ENCODE results near the gene BASP1. TPM values are rescaled to one million over a fixed set of nuclear protein-coding genes. Genes with fewer than 3 reads are reported as not detected.
"Not testable (repeated sequence)": the region's sequence is repeated elsewhere in the genome, so short reads cannot be mapped to it uniquely, and the experiment has no call there.

Gene BASP1
- total RNA-seq, 1 donor from 2014 or later, result 76.4 TPM

DNA sequence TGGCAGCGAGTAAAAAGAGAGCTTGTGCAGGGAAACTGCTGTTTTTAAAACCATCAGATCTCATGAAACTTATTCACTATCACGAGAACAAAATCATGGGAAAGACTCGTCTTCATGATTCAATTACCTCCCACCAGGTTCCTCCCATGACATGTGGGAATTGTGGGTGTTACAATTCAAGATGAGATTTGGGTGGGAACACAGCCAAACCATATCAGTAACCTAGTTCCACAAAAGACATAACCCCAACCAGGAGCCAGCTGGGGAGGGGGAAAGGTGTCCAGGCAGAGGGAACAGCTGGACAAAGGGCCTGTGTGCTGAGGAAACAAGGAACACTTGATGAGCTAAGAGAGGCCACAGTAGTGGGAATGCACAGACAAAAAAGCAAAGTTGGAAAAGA lies 71.1 kb downstream of the BASP1 start:
- DNase-seq (ENCODE audit: low read depth, low spot score), result no peak

DNA sequence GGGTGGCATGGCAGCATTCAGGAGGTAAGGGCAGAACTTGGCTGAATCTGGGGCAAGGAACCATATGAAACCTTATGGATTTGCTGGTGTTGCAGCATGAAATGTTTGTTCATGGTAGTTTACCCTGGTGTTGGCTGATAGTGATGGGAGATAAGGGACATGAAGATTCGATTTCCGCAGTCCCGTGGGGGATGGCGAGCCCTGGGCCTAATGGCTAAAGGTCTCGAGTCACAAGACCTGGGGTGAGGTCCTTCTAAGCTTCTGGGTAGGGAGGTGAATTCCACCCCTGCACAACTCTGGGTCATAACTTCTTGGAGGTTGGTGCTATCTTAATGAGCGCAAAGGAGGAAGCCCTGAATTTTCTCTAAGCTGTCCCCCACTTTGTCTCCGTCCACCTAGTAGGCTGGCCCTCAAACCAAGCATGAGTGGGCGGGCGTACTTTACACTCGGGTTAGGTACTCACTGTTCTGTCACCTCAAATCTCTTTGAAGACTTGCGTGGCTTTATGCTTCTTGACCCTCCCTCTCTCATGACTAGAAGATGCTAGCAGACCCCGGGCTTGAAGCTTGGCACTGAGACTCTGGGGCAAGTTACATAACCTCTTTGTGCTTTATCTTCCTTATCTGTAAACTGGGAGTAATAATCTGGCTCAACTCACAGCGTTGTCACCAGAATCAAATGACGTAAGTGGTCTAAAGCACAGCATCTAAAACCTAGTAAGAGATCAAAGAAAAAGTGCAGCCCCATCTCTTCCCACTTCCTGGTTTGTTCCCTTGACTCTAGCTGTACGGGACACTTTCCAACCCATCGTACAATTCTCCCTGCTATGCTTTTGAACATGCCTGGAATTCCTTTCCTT lies 72.5 kb downstream of the BASP1 start:
- DNase-seq (ENCODE audit: low read depth, low spot score), result no peak

DNA sequence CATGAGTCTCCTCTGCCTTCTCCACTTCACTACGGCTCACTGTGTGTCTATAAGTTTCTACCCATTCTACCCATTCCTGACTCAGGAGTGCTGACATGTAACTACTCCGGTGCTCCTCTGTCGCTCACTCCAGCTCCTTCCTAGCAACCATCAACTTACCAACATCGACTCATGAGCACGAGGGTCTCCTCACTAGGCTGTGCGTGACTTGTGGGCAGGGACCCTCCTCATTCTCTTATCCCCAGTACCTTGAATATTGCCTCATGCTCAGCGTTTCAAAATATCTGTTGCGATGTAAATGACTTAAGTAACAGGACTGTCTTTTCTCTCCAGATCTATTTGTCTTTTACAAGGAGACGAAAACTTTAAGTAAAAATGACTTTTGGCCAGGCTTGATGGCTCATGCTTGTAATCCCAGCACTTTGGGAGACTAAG lies 73.1 kb downstream of the BASP1 start:
- no peak for DNase-seq (ENCODE audit: low read depth, low spot score)

DNA sequence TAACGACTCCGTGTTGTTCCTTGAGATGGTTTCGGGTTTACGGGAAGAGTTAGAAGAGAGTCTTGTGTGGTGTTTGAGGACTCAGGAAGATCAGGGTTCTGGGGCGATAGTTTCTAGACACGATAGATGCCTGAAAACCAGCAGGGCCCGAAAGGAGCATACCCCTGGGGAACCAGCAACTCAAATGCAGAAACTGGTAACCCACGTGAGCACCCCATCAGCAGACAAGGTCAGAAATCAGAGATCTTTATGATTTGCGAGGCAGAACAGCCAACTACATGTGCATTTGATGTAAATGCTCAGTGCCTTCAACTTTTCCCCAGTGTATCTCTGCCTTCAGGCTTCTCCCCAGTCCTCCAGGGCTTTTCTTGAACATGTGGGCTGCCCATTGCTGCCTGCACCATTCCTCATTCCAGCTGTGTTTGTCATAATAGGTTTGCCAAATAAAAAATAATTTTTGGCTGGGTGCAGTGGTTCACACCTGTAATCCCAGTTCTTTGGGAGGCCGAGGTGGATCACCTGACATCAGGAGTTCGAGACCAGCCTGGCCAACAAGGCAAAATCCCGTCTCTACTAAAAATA lies 75.1 kb downstream of the BASP1 start:
- DNase-seq (ENCODE audit: low read depth, low spot score), result no peak

DNA sequence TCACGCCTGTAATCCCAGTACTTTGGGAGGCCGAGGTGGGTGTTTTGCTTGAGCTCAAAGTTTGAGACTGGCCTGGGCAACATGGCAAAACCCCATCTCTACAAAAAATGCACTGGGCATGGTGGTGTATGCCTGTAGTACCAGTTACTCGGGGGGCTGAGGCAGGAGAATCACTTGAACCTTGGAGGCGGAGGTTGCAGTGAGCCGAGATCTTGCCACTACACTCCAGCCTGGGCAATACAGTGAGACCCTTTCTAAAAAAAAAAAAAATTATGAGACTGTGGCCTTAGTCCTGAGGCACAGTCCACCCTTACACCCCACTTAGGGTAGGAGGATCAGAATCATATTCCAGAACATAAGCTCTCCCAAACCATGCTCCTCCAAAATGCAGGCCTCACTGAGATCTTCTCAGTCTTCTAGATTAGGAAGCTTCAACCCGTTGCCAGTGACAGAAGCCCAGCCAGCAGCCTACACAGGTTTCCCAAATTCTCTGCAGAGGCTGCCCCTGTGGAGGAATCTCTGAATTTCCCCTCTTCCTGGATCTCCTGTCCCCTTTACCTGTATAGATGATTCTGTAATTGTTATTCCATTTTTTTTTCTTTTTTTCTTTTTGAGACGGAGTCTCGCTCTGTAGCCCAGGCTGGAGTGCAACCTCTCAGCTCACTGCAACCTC lies 77.3 kb downstream of the BASP1 start:
- DNase-seq (ENCODE audit: low read depth, low spot score), result no peak

DNA sequence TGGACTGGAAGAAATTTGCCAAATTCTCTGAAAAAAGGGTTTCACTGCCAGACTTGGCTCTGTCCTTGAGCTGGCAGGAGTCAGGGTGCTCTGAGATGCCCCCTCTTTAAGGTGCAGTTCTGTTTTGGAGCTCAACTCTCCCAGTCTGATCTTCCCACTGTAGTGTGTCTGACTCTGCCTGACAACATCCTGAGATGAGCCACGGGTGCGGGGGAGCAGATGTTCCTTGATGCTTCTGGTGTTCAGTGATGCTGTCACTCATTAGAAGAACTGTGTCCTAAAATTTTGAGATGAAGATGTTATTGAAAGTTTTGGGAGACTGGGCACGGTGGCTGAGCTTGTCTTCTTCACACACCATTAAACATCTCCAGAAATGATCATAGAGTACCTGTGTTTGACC lies 78.2 kb downstream of the BASP1 start:
- no peak for DNase-seq (ENCODE audit: low read depth, low spot score)

DNA sequence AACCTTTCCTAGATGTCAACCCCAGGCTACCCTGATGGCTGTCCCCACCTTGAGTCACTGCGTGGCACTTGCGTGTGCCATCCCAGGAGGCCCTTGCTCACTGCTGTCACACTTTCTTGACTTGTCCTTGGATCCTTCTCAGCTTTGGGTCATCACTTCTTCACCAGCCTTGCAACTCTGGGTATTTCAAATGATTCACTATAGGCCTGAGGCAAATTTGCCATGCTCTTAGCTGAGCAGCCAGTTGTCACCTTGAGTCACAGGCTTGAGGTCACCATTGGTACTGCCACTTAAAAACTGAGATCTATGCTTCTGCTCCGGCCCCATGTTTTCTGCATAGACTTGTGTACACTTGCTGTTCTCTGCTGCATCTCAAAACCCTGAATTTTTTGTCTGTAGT lies 84.7 kb downstream of the BASP1 start:
- no peak for DNase-seq (ENCODE audit: low read depth, low spot score)

DNA sequence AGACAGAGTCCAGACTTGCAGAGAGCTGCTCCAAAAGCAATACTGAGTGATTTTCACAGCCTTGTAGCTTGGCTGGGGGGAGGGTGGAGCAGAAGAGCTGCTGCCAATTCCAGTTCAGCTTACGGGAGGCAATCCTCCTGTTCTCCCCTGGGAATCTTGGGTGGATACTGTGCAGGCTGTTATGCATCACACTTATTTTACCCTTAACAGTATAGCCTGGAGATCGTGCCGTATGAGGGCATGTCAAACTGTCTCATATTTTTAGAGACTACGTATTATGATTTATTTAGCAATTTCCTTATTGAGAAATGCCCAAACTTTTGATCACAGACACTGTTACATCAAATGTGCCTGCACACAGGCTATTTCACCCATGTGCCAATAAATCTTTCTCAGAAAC lies 85.2 kb downstream of the BASP1 start:
- no peak for DNase-seq (ENCODE audit: low read depth, low spot score)

DNA sequence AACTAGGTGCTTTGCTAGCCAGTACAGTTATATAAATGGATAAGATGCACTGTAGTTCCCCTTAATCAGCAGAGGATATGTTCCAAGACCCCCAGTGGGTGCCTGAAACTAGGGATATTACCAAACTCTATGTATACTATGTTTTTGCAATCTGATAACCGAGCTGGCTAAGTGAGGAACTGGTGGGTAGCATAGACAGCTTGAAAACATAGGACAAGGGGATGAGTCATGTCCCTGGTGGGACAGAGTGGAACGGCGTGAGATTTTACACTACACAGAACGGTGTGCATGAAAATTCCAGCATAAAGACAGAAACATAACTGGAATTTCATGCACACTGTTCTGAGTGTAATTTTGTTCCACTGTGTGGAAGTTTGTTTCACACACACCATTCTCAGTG lies 86.9 kb downstream of the BASP1 start:
- DNase-seq (ENCODE audit: low read depth, low spot score), result no peak

DNA sequence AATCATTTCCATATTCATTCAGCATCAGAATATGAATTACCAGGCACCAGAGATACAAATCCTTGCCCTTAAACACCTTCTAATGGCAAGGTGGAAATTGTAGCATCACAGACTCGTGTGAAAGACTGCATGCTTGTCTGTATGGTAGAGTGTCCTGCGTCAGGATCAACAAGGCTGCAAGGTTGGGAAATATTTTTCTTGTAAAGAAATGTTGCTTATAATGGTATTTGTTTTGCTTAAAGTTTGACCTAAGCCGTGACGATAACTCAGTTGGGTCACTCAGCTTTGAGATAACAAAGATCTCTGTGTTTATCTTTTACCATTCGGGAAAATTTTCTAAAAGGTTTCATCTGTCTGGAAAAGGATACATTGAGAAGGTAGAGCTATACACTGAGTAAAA lies 87.6 kb downstream of the BASP1 start:
- DNase-seq (ENCODE audit: low read depth, low spot score), result no peak

DNA sequence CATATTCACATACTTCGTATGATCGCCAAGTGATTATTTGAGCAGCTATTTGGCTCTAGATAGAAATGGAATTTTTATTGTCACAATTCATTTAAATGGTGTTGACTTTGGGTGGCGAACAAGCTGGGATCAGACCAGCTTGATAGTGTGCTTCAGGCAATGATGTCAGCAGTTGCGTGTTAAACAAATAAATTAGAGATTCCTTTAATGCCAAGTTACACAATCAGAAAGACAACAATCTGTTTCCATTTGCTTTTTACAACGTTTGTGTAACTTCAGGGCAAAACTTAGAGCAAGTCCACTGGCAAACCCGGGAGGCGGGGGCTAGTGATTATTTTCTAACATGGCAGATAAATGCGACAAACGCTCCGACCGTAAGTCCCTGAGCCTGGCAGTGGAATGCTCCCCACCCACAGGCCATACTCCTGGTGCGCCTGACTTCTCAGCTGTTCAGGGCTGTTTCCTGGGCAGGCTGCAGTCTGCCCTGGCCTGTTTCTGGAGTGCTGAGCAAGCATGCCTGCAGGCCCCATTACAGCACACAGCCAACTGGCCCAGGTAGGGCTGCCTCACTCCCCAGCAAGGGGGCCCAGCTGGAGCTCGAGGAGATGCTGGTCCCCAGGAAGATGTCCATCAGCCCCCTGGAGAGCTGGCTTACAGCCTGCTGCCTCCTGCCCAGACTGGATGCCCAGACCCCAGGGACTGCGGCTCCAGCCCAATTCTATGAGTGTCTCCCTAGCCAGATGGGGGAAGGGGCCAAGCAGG lies 88.7 kb downstream of the BASP1 start:
- no peak for DNase-seq (ENCODE audit: low read depth, low spot score)

DNA sequence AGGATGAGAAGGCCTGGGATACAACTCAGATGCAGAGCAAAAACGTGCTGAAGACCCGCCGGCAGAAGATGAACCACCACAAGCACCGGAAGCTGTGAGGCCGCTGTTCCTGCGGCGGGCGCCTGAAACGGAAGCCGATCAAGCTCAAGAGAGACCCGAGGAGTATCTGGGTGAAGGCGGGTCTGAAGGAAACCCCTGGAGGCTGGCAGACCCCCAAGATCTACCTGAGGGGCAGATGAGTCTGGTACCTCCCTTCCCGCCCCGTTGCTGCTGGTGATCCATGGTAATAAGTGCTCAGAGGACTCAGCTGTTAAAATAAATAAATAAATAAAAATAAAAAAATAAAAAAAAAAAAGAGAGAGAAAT lies 89.3 kb downstream of the BASP1 start:
- no peak for DNase-seq (ENCODE audit: low read depth, low spot score)

DNA sequence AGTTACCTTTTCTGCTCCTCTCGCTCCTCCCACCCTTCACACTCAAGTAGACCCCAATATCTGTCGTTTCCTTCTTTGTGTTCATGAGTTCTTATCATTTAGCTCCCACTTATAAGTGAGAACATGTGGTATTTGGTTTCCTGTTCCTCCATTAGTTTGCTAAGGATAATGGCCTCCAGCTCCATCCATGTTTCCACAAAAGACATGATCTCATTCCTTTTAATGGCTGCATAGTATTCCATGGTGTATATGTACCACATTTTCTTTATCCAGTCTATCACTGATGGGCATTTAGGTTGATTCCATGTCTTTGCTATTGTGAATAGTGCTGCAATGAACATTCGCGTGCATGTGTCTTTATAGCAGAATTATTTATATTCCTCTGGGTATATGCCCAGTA lies 90.0 kb downstream of the BASP1 start:
- not testable (repeated sequence) for DNase-seq (ENCODE audit: low read depth, low spot score)

DNA sequence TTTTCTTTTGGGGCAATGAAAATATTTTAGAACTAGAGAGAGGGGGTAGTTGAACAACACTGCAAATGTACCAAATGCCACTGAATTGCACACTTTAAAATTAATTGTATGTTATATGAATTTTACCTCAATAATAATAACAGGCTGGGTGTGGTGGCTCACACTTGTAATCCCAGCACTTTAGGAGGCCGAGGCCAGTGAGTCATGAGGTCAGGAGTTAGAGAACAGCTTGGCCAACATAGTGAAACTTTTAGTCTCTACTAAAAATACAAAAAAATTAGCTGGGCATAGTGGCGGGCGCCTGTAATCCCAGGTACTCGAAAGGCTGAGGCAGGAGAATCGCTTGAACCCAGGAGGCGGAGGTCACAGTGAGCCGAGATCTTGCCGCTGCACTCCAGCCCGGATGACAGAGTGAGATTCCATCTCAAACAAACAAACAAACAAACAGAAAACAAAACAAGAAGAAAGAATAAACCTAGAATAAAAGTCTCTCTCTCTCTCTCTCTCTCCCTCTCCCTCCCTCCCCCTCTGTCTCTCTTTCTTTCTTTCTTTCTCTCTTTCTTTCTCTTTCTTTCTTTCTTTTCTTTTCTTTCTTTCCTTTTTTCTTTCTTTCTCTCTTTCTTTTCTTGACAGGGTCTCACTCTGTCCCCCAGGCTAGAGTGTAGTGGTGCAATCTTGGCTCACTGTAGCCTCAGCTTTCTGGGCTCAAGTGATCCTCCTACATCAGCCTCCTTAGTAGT lies 91.1 kb downstream of the BASP1 start:
- DNase-seq (ENCODE audit: low read depth, low spot score), result no peak

DNA sequence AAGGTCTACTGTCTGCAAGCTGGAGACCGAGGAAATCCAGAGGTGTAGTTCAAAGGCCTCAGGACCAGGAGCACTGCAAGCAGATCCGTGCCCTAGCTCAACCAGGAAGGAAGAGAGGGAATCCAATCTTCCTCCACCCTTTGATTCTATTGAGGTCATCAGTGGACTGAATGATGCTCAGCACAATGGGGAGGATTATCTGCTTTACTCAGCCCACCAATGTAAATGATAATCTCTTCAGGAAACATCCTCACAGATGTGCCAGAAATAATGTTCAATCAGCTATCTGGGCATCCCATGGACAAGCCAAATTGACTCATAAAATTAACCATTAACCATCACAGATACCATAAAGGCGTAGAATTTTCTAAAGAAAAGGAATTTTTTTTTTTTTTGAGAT lies 92.0 kb downstream of the BASP1 start:
- DNase-seq (ENCODE audit: low read depth, low spot score), result no peak

DNA sequence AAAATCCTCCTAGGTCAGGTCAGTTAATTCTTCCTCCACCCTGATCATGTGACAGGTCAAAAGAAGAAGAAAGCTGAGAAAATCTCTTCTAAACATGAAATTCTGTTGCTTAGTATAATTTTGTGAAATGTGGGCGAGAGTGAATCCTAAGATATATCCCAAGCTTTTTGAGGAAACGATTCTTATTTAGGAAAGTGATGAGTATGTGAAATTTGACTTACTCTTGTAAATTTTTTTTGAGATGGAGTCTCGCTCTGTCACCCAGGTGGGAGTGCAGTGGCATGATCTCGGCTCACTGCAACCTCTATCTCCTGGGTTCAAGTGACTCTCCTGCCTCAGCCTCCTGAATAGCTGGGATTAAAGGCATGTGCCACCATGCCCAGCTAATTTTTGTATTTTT lies 93.1 kb downstream of the BASP1 start:
- DNase-seq (ENCODE audit: low read depth, low spot score), result not testable (repeated sequence)

DNA sequence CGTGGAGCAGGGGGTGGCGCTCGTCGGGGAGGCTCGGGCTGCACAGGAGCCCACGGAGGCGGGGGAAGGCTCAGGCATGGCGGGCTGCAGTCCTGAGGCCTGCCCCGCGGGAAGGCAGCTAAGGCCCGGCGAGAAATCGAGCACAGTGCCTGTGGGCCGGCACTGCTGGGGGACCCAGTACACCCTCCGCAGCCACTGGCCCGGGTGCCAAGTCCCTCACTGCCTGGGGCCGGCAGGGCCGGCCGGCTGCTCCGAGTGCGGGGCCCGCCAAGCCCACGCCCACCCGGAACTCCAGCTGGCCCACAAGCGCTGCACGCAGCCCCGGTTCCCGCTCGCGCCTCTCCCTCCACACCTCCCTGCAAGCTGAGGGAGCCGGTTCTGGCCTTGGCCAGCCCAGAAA lies 94.4 kb downstream of the BASP1 start:
- DNase-seq (ENCODE audit: low read depth, low spot score), result not testable (repeated sequence)

DNA sequence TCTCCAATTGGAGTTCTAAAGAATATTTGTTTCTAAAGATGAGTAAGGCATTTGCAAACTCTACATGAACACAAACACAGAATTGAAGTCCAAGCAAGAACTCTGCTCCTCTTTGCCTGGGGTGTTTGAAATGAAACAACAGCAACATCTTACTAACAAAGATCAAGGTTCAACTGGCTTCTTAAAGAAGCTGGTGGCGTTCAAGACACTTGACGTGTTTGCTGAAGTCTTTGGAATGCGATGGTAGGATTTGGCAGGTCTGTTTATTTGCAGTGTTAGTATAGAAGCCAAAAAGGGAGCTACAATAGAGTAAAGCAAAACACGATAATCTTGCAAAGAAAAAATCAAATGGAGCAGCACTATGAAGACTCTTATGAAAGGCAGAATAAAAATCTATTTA lies 94.9 kb downstream of the BASP1 start:
- DNase-seq (ENCODE audit: low read depth, low spot score), result no peak

DNA sequence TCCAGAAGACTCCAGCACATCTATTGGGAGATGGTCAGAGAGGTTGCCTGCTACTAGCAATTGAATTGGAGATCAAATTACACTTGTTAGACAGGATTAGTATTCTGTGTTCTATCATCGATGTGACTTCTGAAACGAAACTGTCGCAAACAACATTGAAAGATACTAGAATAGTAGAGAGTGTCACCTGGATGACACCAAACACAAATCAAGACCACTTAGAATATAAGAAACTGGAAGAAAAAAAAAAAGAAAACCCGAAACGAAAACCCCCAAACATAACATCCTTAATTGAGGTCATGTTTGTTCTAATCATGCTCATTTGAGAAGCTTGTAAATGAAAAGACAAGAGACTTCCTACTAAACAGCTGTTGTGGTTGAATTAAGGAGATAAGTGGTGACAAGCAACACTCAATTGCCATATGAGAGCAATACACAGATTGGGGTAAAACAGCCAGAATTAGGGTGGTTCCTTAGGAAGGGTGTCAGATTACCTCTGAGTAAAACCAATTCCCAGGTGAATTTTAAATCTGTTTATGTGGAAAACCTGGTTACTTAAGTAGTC lies 97.6 kb downstream of the BASP1 start:
- no peak for DNase-seq (ENCODE audit: low read depth, low spot score)

DNA sequence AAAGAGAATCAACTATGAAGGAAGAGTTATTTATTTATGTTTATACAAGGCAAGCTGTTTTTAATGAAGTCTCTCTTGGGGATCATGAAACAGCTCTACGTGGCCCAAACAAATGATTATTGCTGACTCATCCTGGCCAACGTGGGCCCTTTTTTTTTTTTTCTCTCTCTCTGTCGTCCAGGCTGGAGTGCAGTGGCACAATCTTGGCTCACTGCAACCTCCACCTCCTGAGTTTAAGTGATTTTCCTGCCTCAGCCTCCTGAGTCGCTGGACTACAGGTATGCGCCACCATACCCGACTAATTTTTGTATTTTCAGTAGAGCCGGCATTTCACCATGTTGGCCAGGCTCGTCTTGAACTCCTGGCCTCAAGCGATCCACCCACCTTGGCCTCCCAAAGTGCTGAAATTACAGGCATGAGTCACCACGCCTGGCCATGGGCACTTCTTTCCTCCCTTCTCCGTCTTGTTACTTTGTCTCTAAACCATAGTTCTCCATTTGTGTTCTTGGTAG lies 98.3 kb downstream of the BASP1 start:
- DNase-seq (ENCODE audit: low read depth, low spot score), result no peak
